ENCODE measurements around the gene CCDC40.

DNA sequence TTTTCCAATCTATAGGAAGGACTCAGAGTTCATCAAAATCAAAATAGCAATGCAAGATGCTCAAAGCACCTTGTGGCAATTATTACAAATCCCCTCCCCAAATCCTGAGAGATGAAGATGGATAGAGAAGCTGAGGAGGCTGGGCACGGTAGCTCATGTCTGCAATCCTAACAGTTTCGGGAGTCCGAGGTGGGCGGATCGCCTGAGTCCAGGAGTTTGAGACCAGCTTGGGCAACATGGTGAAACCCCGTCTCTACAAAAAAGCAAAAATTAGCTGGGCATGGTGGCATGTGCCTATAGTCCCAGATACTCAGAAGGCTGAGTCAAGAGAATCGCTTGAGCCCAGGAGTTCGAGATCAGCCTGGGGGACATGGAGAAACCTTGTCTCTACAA is 9.4 kb upstream of the CCDC40 start:
- TF ChIP-seq, protein P1, sequence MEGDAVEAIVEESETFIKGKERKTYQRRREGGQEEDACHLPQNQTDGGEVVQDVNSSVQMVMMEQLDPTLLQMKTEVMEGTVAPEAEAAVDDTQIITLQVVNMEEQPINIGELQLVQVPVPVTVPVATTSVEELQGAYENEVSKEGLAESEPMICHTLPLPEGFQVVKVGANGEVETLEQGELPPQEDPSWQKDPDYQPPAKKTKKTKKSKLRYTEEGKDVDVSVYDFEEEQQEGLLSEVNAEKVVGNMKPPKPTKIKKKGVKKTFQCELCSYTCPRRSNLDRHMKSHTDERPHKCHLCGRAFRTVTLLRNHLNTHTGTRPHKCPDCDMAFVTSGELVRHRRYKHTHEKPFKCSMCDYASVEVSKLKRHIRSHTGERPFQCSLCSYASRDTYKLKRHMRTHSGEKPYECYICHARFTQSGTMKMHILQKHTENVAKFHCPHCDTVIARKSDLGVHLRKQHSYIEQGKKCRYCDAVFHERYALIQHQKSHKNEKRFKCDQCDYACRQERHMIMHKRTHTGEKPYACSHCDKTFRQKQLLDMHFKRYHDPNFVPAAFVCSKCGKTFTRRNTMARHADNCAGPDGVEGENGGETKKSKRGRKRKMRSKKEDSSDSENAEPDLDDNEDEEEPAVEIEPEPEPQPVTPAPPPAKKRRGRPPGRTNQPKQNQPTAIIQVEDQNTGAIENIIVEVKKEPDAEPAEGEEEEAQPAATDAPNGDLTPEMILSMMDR (IDR thresholded peaks at IDR 0.05): no peak
- TF ChIP-seq POLR2AphosphoS5 (IDR thresholded peaks at IDR 0.05) (no peak), POLR2A (IDR thresholded peaks at IDR 0.05) (no peak)
